ENCODE data around the gene RAPGEF1. TPM values are rescaled to one million over a fixed set of nuclear protein-coding genes. Genes with fewer than 3 reads are reported as not detected.

Gene RAPGEF1
- total and polyA plus RNA-seq, 2 of the 13 experiments (the other 11 are each of a cell fraction or from before 2014, with no cell fraction given) = 21.2 to 38.9 TPM

DNA sequence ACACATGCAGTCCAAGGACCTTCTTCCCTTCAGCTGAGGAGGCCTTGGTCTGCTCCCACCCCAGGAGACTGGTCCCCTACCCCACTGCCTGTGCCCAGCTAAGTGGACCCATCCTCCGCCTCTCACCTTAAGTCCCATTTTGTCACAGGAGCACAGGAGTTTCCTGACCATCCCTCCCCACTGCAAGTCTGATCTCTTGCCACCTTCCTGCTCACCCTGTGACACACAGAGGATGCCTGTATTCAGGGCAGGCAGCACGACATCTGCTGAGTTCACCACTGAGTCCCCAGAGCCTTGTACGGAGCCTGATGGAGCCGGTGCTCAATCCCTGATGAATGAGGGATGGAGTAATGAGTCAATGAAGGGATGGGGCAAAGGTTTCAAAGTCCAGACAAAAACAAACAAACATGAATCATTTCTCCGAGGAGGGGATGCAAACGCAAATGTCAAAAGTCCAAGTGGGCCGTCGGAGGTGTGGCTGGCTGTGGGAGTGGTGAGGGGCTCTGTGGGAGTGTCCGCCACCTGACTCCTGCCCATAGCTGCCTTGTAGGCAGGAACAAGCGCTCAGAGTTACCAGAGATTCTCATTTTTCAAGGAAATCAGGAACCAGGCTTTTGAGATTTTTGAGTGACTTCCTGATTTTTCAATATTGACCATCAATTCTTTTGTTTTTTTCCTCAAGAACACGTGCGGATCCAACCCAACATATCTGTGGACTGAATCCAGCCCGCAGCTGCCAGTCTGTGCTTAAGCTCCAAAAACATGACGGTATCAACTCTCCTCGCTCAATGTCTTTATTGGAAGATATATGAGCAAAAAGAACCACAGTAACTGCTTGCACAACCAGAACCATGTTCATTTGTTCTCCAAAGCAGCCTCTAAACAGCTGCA is 4.4 kb downstream of the RAPGEF1 start (continued):
- TF ChIP-seq, protein P1, sequence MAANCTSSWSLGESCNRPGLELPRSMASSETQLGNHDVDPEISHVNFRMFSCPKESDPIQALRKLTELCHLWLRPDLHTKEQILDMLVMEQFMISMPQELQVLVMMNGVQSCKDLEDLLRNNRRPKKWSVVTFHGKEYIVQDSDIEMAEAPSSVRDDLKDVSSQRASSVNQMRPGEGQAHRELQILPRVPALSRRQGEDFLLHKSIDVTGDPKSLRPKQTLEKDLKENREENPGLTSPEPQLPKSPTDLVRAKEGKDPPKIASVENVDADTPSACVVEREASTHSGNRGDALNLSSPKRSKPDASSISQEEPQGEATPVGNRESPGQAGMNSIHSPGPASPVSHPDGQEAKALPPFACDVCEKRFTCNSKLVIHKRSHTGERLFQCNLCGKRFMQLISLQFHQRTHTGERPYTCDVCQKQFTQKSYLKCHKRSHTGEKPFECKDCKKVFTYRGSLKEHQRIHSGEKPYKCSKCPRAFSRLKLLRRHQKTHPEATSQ (CRISPR knock-in tag; IDR thresholded peaks at IDR 0.05; ENCODE audit: borderline replicate concordance) = peak; percentile 73; the same call in 1 of the 2 replicates
- 0 out of 2 replicates have a peak, but pooled peaks have one; percentile 42 for TF ChIP-seq ZNF451 (CRISPR knock-in tag; IDR thresholded peaks at IDR 0.05)
- peak; percentile 84; the same call in 1 of the 2 replicates for TF ChIP-seq ZBTB7A (CRISPR knock-in tag; IDR thresholded peaks at IDR 0.05)
- peak; percentile 80 for TF ChIP-seq PITX1 (CRISPR knock-in tag; IDR thresholded peaks at IDR 0.05)
- TF ChIP-seq HIVEP1 (CRISPR knock-in tag; IDR thresholded peaks at IDR 0.05) = 0 out of 2 replicates have a peak, but pooled peaks have one; percentile 42
- 0 out of 2 replicates have a peak, but pooled peaks have one; percentile 29 for TF ChIP-seq ZFP82 (CRISPR knock-in tag; IDR thresholded peaks at IDR 0.05; ENCODE audit: borderline replicate concordance)
- TF ChIP-seq, protein P2, sequence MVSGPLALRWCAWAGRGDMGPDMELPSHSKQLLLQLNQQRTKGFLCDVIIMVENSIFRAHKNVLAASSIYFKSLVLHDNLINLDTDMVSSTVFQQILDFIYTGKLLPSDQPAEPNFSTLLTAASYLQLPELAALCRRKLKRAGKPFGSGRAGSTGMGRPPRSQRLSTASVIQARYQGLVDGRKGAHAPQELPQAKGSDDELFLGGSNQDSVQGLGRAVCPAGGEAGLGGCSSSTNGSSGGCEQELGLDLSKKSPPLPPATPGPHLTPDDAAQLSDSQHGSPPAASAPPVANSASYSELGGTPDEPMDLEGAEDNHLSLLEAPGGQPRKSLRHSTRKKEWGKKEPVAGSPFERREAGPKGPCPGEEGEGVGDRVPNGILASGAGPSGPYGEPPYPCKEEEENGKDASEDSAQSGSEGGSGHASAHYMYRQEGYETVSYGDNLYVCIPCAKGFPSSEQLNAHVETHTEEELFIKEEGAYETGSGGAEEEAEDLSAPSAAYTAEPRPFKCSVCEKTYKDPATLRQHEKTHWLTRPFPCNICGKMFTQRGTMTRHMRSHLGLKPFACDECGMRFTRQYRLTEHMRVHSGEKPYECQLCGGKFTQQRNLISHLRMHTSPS (CRISPR knock-in tag; IDR thresholded peaks at IDR 0.05; ENCODE audit: low read depth) = peak; percentile 56; the same call in 1 of the 2 replicates
- TF ChIP-seq CBX1 (IDR thresholded peaks at IDR 0.05; ENCODE audit: low read depth) = peak; percentile 94
- TF ChIP-seq JUNB (CRISPR knock-in tag; IDR thresholded peaks at IDR 0.05; ENCODE audit: borderline replicate concordance) = peak; percentile 91
- TF ChIP-seq SP5 (CRISPR knock-in tag; IDR thresholded peaks at IDR 0.05; ENCODE audit: borderline replicate concordance, low read depth) = peak; percentile 86
- peak; percentile 94 for TF ChIP-seq HNF4G (IDR thresholded peaks at IDR 0.05; ENCODE audit: borderline replicate concordance, low read depth, low read length)
- TF ChIP-seq HNF4G (CRISPR knock-in tag; IDR thresholded peaks at IDR 0.05; ENCODE audit: borderline replicate concordance, low read depth) = peak; percentile 95
- TF ChIP-seq TBL1XR1 (IDR thresholded peaks at IDR 0.05; ENCODE audit: borderline replicate concordance, low read length, partially characterized antibody) = peak; percentile 13
- TF ChIP-seq ETV6 (CRISPR knock-in tag; conservative IDR thresholded peaks at IDR 0.05) = no peak
- TF ChIP-seq NR3C1 (CRISPR knock-in tag; IDR thresholded peaks at IDR 0.05) = no peak
- peak; percentile 30; the same call in 1 of the 2 replicates for TF ChIP-seq NFE2L2 (IDR thresholded peaks at IDR 0.05; ENCODE audit: low read length)
- 0 out of 2 replicates have a peak, but pooled peaks have one; percentile 65 for TF ChIP-seq SMYD3 (CRISPR knock-in tag; IDR thresholded peaks at IDR 0.05)
- TF ChIP-seq ZBTB38 (CRISPR knock-in tag; IDR thresholded peaks at IDR 0.05) = peak; percentile 75; the same call in 1 of the 2 replicates
- peak; percentile 67; the same call in 1 of the 2 replicates for TF ChIP-seq ZNF292 (CRISPR knock-in tag; IDR thresholded peaks at IDR 0.05; ENCODE audit: borderline replicate concordance, low read depth)
- TF ChIP-seq FOSL1 (CRISPR knock-in tag; IDR thresholded peaks at IDR 0.05; ENCODE audit: borderline replicate concordance) = peak; percentile 87
- TF ChIP-seq, protein P3, sequence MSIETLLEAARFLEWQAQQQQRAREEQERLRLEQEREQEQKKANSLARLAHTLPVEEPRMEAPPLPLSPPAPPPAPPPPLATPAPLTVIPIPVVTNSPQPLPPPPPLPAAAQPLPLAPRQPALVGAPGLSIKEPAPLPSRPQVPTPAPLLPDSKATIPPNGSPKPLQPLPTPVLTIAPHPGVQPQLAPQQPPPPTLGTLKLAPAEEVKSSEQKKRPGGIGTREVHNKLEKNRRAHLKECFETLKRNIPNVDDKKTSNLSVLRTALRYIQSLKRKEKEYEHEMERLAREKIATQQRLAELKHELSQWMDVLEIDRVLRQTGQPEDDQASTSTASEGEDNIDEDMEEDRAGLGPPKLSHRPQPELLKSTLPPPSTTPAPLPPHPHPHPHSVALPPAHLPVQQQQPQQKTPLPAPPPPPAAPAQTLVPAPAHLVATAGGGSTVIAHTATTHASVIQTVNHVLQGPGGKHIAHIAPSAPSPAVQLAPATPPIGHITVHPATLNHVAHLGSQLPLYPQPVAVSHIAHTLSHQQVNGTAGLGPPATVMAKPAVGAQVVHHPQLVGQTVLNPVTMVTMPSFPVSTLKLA (IDR thresholded peaks at IDR 0.05) = no peak
- TF ChIP-seq ISL2 (CRISPR knock-in tag; IDR thresholded peaks at IDR 0.05) = peak; percentile 64; the same call in 1 of the 2 replicates
- TF ChIP-seq, protein P4, sequence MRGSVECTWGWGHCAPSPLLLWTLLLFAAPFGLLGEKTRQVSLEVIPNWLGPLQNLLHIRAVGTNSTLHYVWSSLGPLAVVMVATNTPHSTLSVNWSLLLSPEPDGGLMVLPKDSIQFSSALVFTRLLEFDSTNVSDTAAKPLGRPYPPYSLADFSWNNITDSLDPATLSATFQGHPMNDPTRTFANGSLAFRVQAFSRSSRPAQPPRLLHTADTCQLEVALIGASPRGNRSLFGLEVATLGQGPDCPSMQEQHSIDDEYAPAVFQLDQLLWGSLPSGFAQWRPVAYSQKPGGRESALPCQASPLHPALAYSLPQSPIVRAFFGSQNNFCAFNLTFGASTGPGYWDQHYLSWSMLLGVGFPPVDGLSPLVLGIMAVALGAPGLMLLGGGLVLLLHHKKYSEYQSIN (CRISPR knock-in tag; IDR thresholded peaks at IDR 0.05; ENCODE audit: borderline replicate concordance) = no peak
- no peak for TF ChIP-seq HDAC6 (IDR thresholded peaks at IDR 0.05; ENCODE audit: low read depth, low read length)
